Measurements from ENCODE around the gene RNF152. TPM values are rescaled to one million over a fixed set of nuclear protein-coding genes. Genes with fewer than 3 reads are reported as not detected.

Gene RNF152
- total RNA-seq, 1 experiment from 2014 or later = 2.4 TPM

GRCh38 chr18:61854578-61855448, 38.0 kb downstream of the RNF152 start:
- BruUV-seq (replicated peaks) = no TSS peak
- Histone ChIP-seq H3K9me3 (no peaks in the 10 kb centered on the region), H3K36me3 (ENCODE audit: control insufficient read depth, insufficient read depth, low read length) (no peaks in the 10 kb centered on the region), H3K4me3 (ENCODE audit: low read depth, low read length) (no peak overlapping the region), H3K4me1 (no peaks in the 10 kb centered on the region), H3K27me3 (replicated peaks; ENCODE audit: control insufficient read depth, insufficient read depth, low read length) (no peaks in the 10 kb centered on the region)
- Mint-ChIP-seq H3K4me3 (ENCODE audit: unreplicated experiment) (no peak overlapping the region), H3K27ac (ENCODE audit: unreplicated experiment) (no peak overlapping the region), H3K4me1 (ENCODE audit: low read depth, unreplicated experiment) (no peaks in the 10 kb centered on the region), H3K27me3 (ENCODE audit: insufficient read depth, unreplicated experiment) (no peaks in the 10 kb centered on the region), H3K9me3 (ENCODE audit: unreplicated experiment) (no peaks in the 10 kb centered on the region), H3K36me3 (ENCODE audit: insufficient read depth, unreplicated experiment) (no peaks in the 10 kb centered on the region)
- intact Hi-C loops (cut with micrococcal nuclease; ENCODE audit: unreplicated experiment) = no loop called here
- POLR2A ChIA-PET = no interaction called here
- no peak for DNase-seq
- CTCF ChIA-PET = no interaction called here
- TF ChIP-seq CTCF (IDR thresholded peaks at IDR 0.05; ENCODE audit: insufficient read depth in 1 of 2, low read depth in 1 of 2, low read length in 1 of 2, severe bottlenecking in 1 of 2, unreplicated experiment in 1 of 2) = no peak

- H3K9me3 Mint-ChIP-seq (ENCODE audit: unreplicated experiment) = no peaks in the 10 kb centered on the region
- CTCF ChIA-PET = no interaction called here
- H3K4me3 Mint-ChIP-seq (ENCODE audit: unreplicated experiment) = no peak overlapping the region
- H3K27me3 ChIP-seq (replicated peaks; ENCODE audit: control insufficient read depth, insufficient read depth, low read length) = no peaks in the 10 kb centered on the region
- TF ChIP-seq CTCF (IDR thresholded peaks at IDR 0.05; ENCODE audit: insufficient read depth in 1 of 2, low read depth in 1 of 2, low read length in 1 of 2, severe bottlenecking in 1 of 2, unreplicated experiment in 1 of 2) = no peak
- H3K36me3 Mint-ChIP-seq (ENCODE audit: insufficient read depth, unreplicated experiment) = no peaks in the 10 kb centered on the region
- no peaks in the 10 kb centered on the region for H3K4me1 ChIP-seq
- BruUV-seq (replicated peaks) = no TSS peak
- POLR2A ChIA-PET = no interaction called here
- intact Hi-C loops (cut with micrococcal nuclease; ENCODE audit: unreplicated experiment) = no loop called here
- no peak overlapping the region for H3K4me3 ChIP-seq (ENCODE audit: low read depth, low read length)
- no peak for DNase-seq
- no peaks in the 10 kb centered on the region for H3K36me3 ChIP-seq (ENCODE audit: control insufficient read depth, insufficient read depth, low read length)
- H3K4me1 Mint-ChIP-seq (ENCODE audit: low read depth, unreplicated experiment) = no peaks in the 10 kb centered on the region
- H3K27ac Mint-ChIP-seq (ENCODE audit: unreplicated experiment) = no peak overlapping the region
- no peaks in the 10 kb centered on the region for H3K9me3 ChIP-seq
- no peaks in the 10 kb centered on the region for H3K27me3 Mint-ChIP-seq (ENCODE audit: insufficient read depth, unreplicated experiment)
Observed at GRCh38 chr18:61853855-61854254, 39.0 kb downstream of the RNF152 start.

- ChIA-PET POLR2A (no interaction called here), CTCF (no interaction called here)
- TF ChIP-seq CTCF (IDR thresholded peaks at IDR 0.05; ENCODE audit: insufficient read depth in 1 of 2, low read depth in 1 of 2, low read length in 1 of 2, severe bottlenecking in 1 of 2, unreplicated experiment in 1 of 2) = no peak
- Mint-ChIP-seq H3K36me3 (ENCODE audit: insufficient read depth, unreplicated experiment) (no peaks in the 10 kb centered on the region), H3K4me1 (ENCODE audit: low read depth, unreplicated experiment) (no peaks in the 10 kb centered on the region), H3K9me3 (ENCODE audit: unreplicated experiment) (no peaks in the 10 kb centered on the region), H3K27me3 (ENCODE audit: insufficient read depth, unreplicated experiment) (no peaks in the 10 kb centered on the region), H3K27ac (ENCODE audit: unreplicated experiment) (no peak overlapping the region), H3K4me3 (ENCODE audit: unreplicated experiment) (no peak overlapping the region)
- Histone ChIP-seq H3K4me1 (no peaks in the 10 kb centered on the region), H3K36me3 (ENCODE audit: control insufficient read depth, insufficient read depth, low read length) (no peaks in the 10 kb centered on the region), H3K9me3 (no peaks in the 10 kb centered on the region), H3K4me3 (ENCODE audit: low read depth, low read length) (no peak overlapping the region), H3K27me3 (replicated peaks; ENCODE audit: control insufficient read depth, insufficient read depth, low read length) (no peaks in the 10 kb centered on the region)
- BruUV-seq (replicated peaks) = no TSS peak
- intact Hi-C loops (cut with micrococcal nuclease; ENCODE audit: unreplicated experiment) = no loop called here
- DNase-seq = no peak
Observed at GRCh38 chr18:61852496-61852895, 40.3 kb downstream of the RNF152 start.
